ENCODE data around the gene KDM4D.
"Not testable (repeated sequence)": the region's sequence is repeated elsewhere in the genome, so short reads cannot be mapped to it uniquely, and the experiment has no call there.

The KDM4D gene

DNA sequence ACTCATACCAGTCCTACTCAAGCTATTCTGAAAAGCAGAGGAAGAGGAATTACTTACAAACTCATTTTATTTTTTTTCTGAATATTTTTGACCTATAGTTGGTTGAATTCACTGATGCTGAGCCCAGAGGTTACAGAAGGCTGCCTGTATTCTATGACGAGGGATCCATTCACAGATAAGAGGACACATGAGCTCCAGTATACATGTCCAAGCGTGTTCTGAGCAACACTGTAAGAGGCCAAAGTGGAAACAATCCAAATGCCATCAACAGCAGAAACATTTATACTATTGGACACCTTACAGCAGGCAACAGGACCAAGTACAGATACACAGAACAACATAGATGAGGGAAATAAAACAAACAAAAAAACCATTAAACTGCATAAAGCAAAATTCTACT lies 61.8 kb downstream of the KDM4D start:
- DNase-seq, result no peak

DNA sequence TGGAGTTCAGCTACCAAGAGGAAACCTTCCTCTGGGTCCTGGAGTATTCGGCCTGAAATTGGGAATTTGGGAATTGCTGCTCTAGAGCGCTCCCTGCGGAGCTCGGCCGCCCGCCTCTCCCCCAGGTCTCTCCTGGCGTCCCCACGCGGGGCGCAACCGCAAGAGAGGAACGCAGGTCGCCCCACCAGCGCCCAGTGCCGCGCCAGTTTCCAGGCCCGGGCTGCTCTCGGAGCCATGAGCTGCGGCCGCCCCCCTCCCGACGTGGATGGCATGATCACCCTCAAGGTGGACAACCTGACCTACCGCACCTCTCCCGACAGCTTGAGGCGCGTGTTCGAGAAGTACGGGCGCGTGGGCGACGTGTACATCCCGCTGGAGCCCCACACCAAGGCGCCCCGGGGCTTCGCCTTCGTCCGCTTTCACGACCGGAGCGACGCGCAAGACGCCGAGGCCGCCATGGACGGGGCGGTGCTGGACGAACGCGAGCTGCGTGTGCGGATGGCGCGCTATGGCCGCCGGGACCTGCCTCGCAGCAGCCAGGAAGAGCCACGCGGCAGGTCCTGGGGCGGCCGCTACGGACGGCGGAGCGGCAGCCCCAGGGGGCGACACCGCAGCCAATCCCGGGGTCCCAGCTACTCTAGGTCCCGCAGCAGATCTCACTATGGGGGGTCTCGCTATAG lies 64.0 kb downstream of the KDM4D start:
- not testable (repeated sequence) for DNase-seq

DNA sequence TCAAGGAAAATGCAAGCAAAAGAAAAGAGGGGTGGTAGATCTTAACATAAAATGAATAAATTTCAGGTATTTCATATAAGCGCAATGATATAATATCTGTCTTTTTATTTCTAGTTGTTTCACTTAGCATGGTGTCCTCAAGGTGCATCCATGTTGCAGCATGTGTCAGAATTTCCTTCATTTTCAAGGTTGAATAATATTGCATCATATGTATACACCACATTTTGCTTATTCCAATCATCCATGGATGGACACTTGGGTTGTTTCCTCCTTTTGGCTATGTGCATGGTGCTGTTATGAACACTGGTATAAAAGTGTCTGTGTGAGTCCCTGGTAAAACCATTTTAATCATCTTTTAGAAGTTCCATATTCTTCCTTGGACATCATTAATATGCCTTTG lies 68.7 kb downstream of the KDM4D start:
- DNase-seq, result no peak

DNA sequence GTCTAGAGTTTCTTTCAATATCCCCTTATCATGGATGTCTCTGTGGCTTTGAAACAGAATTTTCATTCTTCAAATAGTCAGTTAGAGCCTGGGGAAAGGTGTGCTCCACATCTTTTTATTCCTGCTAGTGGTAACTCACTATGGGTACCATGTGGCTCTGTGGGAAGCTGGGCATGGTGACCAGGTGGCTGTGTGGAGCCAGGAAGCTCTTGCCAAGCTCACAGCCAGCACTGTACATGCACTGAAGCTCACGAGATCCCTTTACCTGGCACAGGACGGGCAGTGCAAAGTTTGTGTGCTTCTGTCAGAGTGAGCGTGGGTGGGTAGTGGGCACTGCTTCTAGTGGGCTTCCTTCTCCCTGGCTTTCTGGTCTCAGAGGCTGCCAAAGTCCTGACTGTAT lies 69.4 kb downstream of the KDM4D start:
- no peak for DNase-seq

DNA sequence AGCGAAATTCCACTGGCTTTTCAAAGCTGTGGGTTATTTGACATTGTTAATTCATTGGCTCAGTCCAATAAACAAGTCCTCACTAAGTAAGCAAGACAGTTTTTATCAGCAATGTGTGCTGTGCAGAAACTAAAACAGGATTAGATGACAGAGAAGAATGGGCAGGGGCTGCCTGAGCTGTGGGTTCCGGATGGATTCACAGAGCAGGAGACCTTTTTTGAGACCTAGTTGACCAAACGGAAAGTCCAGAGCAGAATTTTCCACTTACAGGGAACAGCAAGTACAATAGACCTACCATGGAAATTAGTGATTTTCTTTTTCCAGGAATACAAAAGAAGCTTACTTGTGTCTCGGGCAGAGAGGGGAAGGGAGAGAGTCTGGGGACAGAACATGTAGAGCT lies 70.5 kb downstream of the KDM4D start:
- DNase-seq, result no peak

DNA sequence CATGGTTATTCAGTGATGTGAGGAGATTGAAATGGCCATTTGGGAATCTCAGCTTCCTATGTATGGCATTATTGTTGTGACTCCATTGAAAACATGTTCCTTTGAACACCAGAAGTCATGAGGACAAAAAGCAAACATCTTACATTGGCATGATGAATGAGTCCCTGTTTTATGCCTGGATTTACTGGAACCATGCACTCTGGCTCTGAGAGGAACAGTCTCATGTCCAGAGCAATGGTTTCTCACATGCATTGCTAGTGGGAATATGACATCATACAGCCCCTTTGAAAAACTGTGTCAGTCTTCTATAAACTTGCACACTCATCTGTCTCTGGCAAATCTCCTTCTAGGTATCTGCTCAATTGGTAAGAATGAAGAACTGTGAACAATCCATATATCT lies 72.3 kb downstream of the KDM4D start:
- no peak for DNase-seq

Data from NCI-H1436 treated with DMSO at 0.1 percent for 48 hours (cell line).